NCI-H2196 treated with DMSO at 0.1 percent for 48 hours (cell line): ENCODE results near the gene PIM1.
A peak's percentile ranks its signal among the peaks of the same experiment; 100 is the strongest.

Experiments used
- DNase-seq: peaks from one replicate; lab custom pipeline; 2025; ENCODE audit not compliant: unreplicated experiment; lab: John Stamatoyannopoulos, UW

PIM1 gene

DNA sequence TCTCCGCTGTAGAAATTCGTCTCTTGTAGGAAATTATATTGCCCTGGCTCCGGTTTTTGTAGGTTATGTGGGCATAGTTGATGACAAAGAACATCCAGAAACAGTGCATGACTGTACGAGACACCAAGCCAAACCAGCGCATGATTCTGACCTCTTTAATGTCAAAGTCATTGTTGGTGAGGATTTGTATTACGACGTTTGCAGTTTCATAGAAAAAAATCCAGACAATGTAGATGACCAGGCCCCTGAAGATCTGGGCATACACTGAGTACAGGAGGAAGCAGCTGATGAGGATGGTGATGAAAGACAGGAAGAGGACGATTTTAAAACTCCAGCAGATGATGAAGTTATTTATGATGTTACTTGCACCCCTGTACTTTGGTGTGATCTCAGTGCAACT is 48.6 kb downstream of the PIM1 start:
- DNase-seq: no peak

DNA sequence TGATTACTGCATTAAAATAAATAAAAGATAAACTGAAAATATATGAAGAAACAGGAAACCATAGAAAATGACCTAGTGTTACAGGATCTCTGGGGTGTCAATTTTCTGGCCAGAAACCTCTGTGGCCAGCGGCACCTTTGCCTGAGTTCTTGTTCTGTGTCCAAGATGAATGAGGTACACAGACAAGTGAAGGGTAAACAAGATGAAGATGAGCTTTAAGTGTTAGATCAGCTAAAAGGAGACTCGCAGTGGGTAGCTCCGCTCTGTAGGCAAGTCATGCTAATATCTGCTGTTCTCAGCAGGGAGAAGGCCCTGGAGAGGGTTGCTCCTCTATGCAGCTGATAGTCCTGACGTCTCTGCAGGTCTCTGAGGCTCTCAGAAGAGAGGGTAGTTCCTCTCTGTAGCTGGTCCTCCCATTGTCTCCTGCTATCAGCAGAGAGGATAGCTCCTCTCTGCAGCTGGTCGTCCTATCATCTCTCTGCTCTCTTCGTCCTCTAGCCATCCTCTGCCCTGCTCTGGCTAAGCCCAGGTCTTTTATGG is 51.7 kb downstream of the PIM1 start:
- DNase-seq: no peak

GRCh38 chr6:37222125-37222967 is 52.4 kb downstream of the PIM1 start:
- DNase-seq: peak; percentile 99

GRCh38 chr6:37222992-37223391 is 53.0 kb downstream of the PIM1 start:
- DNase-seq: no peak
